ENCODE measurements around the gene VTI1A. TPM values are rescaled to one million over a fixed set of nuclear protein-coding genes. Genes with fewer than 3 reads are reported as not detected.
A peak's percentile ranks its signal among the peaks of the same experiment; 100 is the strongest.

The VTI1A gene
- total RNA-seq, 1 experiment from 2014 or later, result 39.0 TPM

GRCh38 chr10:112782200-112782907 is 335.3 kb downstream of the VTI1A start:
- DNase-seq (ENCODE audit: low read depth), result no peak

GRCh38 chr10:112783351-112784021 is 336.5 kb downstream of the VTI1A start:
- DNase-seq (ENCODE audit: low read depth), result no peak

GRCh38 chr10:112784022-112784461 is 337.0 kb downstream of the VTI1A start:
- no peak for DNase-seq (ENCODE audit: low read depth)

DNA sequence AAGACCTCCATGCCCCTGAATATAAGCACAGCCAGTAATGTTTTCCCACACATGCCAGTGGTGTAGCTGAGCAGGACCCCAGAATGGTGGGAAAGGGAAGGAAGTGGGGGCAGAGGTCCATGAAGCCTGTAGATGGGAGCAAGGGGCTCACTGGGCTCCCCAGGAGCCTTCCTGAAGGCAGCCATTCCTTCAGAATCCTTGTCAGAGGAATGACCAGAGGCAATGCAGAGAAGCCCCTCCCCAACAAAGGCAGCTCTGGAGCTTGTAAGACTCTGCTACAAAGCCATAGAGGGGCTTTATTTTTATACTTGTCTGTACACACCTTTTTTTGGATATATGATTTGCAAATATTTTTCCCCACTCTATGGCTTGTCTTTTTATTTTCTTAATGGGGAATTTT is 338.1 kb downstream of the VTI1A start:
- DNase-seq (ENCODE audit: low read depth), result no peak

- no peak for DNase-seq (ENCODE audit: low read depth)
Observed at GRCh38 chr10:112789248-112789647, 342.2 kb downstream of the VTI1A start.

GRCh38 chr10:112790030-112790429 is 343.0 kb downstream of the VTI1A start:
- DNase-seq (ENCODE audit: low read depth), result no peak

DNA sequence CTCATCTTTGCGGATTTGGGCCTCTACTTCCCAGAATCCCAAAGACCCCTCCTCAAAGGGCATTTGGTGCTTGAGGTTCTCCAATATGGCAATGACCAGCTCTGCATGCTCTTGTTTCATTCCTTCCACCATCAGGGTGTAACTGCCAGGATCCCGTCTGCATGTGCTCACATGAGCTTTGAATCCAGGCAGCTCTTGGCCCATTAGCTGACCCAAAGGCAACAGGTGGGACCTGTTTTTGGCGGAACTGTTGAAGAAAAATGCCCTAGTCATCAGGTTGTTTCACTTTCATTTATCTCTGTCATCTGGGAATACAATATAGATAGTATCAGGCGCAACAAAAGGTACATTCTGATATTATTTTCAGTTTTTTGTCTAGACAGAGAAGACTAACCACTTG is 343.9 kb downstream of the VTI1A start:
- no peak for DNase-seq (ENCODE audit: low read depth)

GRCh38 chr10:112791447-112791846 is 344.4 kb downstream of the VTI1A start:
- DNase-seq (ENCODE audit: low read depth), result no peak

- DNase-seq (ENCODE audit: low read depth), result peak; percentile 40
Observed at GRCh38 chr10:112792487-112793201, 345.6 kb downstream of the VTI1A start.

DNA sequence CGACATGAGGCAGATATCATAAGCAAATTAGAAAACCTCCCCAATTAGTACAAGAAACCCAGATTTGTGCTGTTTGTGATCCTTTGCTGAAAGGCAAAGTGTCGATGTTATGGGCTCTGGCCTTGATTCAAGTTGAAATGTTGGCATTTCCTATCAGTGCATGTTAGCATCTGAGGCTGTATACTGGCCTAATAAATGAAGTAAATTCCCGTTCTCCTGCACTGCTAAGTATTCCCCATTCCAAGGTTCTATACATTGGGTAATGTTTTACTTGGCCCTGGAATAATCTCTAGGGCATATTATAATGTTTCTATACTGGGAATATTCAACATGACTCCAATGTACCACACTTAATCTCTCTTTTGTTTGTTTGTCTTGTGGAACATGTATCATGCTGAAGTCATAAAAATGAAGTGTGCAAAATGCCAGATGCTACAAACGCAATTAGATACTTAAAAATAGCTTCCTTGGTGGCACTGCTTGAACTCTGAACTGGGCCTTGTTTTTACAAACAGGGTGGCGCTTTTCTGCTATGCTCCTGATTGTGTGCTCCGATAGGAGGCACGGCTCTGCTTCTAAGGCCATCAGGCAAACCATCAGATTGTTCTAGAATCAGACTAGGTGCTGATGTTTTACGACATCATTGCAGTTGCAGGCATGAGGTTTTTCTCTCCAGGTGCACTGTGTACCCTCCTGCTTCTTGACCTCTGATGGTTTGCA is 346.3 kb downstream of the VTI1A start:
- DNase-seq (ENCODE audit: low read depth), result peak; percentile 53

DNA sequence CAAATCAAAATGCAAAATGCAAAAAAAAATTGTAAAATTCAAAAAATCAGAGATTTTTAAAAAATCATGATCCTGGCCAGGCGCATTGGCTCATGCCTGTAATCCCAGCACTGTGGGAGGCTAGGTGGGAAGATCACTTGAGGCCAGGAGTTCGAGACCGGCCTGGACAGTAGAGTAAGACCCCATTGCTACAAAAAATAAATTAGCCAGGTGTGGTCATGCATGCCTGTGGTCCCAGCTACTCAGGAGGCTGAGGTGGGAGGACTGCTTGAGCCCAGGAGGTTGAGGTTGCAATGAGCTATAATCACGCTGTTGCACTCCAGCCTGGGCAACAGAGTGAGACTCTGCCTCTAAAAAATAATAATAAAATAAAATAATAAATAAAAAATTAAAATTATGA is 347.2 kb downstream of the VTI1A start:
- DNase-seq (ENCODE audit: low read depth), result no peak

DNA sequence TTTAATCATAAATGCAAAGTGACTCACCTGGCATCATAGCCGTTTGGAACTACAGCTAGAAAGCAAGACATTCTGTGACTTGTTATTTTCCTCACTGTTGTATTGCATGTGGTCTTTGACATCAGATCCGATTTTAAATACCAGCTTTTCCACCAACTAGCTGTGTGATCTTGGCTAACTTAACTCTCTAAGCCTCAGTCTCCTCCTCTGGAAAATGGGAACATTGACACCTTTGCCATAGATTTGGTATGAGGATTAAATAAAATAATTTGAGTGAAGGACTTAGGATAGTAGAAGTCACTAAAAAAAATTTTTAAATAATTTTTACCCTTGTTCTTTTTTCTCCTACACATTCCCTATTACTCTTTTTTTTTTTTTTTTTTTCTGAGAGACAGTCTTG is 348.1 kb downstream of the VTI1A start:
- DNase-seq (ENCODE audit: low read depth), result no peak

DNA sequence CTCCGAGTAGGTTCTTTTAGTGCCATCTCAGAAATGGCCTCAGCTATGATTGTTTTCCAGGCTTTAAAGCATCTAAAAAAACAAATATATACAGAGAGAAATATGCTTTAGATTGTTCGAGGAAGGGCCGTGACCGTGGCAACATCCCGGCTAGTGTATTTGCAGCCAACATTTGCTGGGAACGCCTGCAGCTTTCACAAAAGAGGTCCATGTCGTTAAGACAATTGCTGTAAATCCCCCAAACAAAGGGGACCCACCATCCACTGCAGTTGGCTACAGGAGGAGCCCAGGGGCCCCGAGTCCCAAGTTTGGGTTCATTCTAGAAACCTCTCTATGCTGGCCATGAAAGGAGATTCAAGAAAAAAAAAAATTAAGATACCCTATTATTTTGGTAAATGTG is 350.2 kb downstream of the VTI1A start:
- no peak for DNase-seq (ENCODE audit: low read depth)

- DNase-seq (ENCODE audit: low read depth), result no peak
Observed at GRCh38 chr10:112797855-112798254, 350.8 kb downstream of the VTI1A start.

DNA sequence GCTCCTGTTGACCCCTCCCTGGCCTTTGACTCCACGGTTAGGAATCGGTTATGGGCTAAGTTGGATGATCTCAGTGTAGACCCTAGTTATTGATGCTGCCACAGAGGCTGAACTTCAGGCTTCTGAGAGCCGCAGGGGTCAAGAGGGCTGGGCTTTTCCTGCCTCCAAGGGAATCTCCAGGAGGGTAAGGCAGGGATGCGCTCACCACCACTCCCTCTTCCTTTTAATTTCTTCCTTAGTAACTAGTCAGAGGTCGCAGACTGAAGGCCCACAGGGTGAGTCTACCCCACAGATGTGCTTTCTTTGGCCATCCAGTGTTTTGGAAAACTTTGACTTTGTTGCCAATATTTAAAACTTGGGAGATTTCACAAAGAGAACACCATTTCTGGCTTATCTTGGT is 352.0 kb downstream of the VTI1A start:
- DNase-seq (ENCODE audit: low read depth), result no peak

GRCh38 chr10:112799726-112800510 is 352.9 kb downstream of the VTI1A start:
- no peak for DNase-seq (ENCODE audit: low read depth)

- no peak for DNase-seq (ENCODE audit: low read depth)
Observed at GRCh38 chr10:112801004-112801403, 354.0 kb downstream of the VTI1A start.

GRCh38 chr10:112801748-112802147 is 354.7 kb downstream of the VTI1A start:
- no peak for DNase-seq (ENCODE audit: low read depth)

DNA sequence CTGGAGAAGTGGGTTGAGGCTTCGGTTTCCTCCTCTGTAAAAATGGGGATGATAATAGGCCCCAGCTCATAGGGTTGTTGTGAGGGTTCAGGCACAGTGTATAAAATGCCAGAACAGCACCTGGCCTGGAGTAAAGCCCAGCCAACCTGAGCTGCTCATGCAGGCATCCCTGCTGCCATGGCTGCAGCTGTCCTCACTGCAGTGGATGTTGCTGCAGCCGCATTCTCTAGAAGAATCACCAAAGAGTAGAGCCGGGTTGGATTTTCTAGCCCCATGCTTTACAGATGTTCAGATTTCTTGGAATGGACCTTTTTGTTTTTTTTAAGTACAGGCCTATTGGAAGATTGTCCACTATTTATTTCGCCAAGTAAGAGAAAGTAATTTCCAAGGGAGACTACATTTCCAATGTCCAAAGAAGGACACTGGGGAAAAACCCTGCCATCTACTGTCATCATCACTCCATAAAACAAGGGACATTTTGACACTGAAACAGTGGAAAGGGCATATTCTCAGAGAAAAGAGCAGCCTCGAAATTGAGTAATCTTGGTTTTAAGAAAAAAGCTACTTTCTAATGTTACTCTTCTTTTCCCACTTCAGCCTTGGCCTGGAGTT is 355.5 kb downstream of the VTI1A start:
- no peak for DNase-seq (ENCODE audit: low read depth)

- DNase-seq (ENCODE audit: low read depth), result no peak
Observed at GRCh38 chr10:112803961-112804401, 357.0 kb downstream of the VTI1A start.

- DNase-seq (ENCODE audit: low read depth), result no peak
Observed at GRCh38 chr10:112805254-112805590, 358.2 kb downstream of the VTI1A start.
